Activated CD4-positive, alpha-beta T cell treated with anti-CD3 and anti-CD28 coated beads for 48 hours (primary cell): Measurements from ENCODE around the gene RAPH1.
"Not testable (repeated sequence)": the region's sequence is repeated elsewhere in the genome, so short reads cannot be mapped to it uniquely, and the experiment has no call there.

ENCODE experiments used
- DNase-seq: peaks from one replicate; pipeline ENCODE4 v3.0.0-alpha.2; 2020

The RAPH1 gene

GRCh38 chr2:203476881-203477280, 58.2 kb downstream of the RAPH1 start:
- DNase-seq, result no peak

GRCh38 chr2:203471323-203471722, 63.8 kb downstream of the RAPH1 start:
- DNase-seq, result no peak

GRCh38 chr2:203470371-203470770, 64.7 kb downstream of the RAPH1 start:
- DNase-seq, result no peak

- no peak for DNase-seq
Measured at GRCh38 chr2:203469546-203469945, 65.6 kb downstream of the RAPH1 start.

GRCh38 chr2:203463266-203463678, 71.8 kb downstream of the RAPH1 start:
- DNase-seq, result no peak

GRCh38 chr2:203462308-203462707, 72.8 kb downstream of the RAPH1 start:
- no peak for DNase-seq

- DNase-seq, result no peak
Measured at GRCh38 chr2:203461746-203462145, 73.4 kb downstream of the RAPH1 start.

GRCh38 chr2:203455209-203455608, 79.9 kb downstream of the RAPH1 start:
- DNase-seq, result no peak

GRCh38 chr2:203453858-203454451, 81.1 kb downstream of the RAPH1 start:
- DNase-seq, result peak; percentile 24

GRCh38 chr2:203451689-203452088, 83.4 kb downstream of the RAPH1 start:
- DNase-seq, result no peak

- no peak for DNase-seq
Measured at GRCh38 chr2:203451011-203451410, 84.1 kb downstream of the RAPH1 start.

GRCh38 chr2:203450561-203450960, 84.5 kb downstream of the RAPH1 start:
- DNase-seq, result no peak

- no peak for DNase-seq
Measured at GRCh38 chr2:203446780-203447179, 88.3 kb downstream of the RAPH1 start.

GRCh38 chr2:203446071-203446481, 89.0 kb downstream of the RAPH1 start:
- no peak for DNase-seq

GRCh38 chr2:203444738-203445137, 90.4 kb downstream of the RAPH1 start:
- no peak for DNase-seq

GRCh38 chr2:203442463-203442862, 92.6 kb downstream of the RAPH1 start:
- no peak for DNase-seq

GRCh38 chr2:203441463-203441862, 93.6 kb downstream of the RAPH1 start:
- DNase-seq, result no peak

- no peak for DNase-seq
Measured at GRCh38 chr2:203440671-203441070, 94.4 kb downstream of the RAPH1 start.

- DNase-seq, result no peak
Measured at GRCh38 chr2:203438528-203438927, 96.6 kb downstream of the RAPH1 start.

- DNase-seq, result no peak
Measured at GRCh38 chr2:203437511-203437910, 97.6 kb downstream of the RAPH1 start.

GRCh38 chr2:203436496-203436895, 98.6 kb downstream of the RAPH1 start:
- no peak for DNase-seq

GRCh38 chr2:203432811-203433210, 102.3 kb downstream of the RAPH1 start:
- no peak for DNase-seq

- DNase-seq, result no peak
Measured at GRCh38 chr2:203431391-203432185, 103.5 kb downstream of the RAPH1 start.

GRCh38 chr2:203429643-203430042, 105.5 kb downstream of the RAPH1 start:
- not testable (repeated sequence) for DNase-seq

GRCh38 chr2:203427061-203427460, 108.0 kb downstream of the RAPH1 start:
- no peak for DNase-seq
